ENCODE results near the gene TENM3. TPM values are rescaled to one million over a fixed set of nuclear protein-coding genes. Genes with fewer than 3 reads are reported as not detected.

Gene TENM3
- polyA plus RNA-seq, 1 experiment: 9.2 TPM

DNA sequence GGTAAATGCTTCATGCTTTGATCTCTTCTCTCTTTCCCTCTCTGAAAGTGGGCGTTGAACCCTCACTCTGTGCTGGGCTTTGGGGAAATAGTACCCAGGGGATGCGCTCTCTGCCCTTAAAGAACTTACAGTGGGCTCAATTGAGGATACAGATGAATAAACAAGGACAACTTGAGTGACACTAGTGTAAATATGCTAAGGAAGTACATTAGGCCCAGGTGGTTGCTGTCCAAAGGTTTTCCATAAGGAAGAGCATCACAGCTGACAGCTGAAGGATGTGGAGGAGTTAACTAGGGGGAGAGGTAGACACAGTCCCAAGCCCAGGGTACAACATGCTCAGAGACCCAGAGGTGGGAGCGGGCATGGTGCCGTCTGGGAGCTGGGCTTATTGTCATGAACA lies 49.4 kb downstream of the TENM3 start:
- Histone ChIP-seq H3K4me3 (ENCODE audit: low read depth, low read length) (no peak overlapping the region), H3K36me3 (ENCODE audit: control insufficient read depth, insufficient read depth, low read length) (no peaks in the 10 kb centered on the region), H3K27me3 (ENCODE audit: control insufficient read depth, insufficient read depth, low read length) (no peaks in the 10 kb centered on the region)
- POLR2A ChIA-PET: no interaction called here
- TF ChIP-seq, protein P1, sequence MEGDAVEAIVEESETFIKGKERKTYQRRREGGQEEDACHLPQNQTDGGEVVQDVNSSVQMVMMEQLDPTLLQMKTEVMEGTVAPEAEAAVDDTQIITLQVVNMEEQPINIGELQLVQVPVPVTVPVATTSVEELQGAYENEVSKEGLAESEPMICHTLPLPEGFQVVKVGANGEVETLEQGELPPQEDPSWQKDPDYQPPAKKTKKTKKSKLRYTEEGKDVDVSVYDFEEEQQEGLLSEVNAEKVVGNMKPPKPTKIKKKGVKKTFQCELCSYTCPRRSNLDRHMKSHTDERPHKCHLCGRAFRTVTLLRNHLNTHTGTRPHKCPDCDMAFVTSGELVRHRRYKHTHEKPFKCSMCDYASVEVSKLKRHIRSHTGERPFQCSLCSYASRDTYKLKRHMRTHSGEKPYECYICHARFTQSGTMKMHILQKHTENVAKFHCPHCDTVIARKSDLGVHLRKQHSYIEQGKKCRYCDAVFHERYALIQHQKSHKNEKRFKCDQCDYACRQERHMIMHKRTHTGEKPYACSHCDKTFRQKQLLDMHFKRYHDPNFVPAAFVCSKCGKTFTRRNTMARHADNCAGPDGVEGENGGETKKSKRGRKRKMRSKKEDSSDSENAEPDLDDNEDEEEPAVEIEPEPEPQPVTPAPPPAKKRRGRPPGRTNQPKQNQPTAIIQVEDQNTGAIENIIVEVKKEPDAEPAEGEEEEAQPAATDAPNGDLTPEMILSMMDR (IDR thresholded peaks at IDR 0.05; ENCODE audit: insufficient read depth, low read depth, low read length): no peak
- no peak for DNase-seq (ENCODE audit: low read depth)
- CTCF ChIA-PET: no interaction called here

DNA sequence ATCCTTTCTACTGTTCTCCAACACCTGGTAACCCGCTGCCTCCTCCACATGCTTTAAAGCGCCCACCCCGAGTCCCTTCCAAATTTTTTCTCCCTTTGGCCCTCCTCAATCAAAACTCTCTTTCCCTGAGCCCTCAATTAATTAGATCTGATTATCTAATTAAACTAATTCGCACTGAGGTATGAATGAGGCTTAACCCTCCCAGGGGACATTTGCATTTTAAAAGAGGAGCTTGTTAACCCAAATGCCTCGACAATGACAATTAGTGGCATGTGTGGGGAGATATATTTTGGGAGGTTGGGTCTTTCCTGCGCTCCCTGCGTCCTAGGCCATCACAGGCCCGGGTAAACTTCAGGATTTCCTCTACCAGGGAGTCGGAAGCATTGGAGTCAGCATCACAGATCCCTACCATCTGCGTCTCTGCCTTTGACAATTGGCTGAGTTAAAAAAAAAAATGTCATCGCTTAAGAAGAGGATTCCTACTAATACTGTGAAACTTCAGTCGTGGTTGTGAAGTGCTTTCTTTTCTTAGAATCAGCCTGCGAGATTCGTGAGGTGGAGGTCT lies 50.6 kb downstream of the TENM3 start:
- CTCF ChIA-PET: no interaction called here
- Histone ChIP-seq H3K36me3 (ENCODE audit: control insufficient read depth, insufficient read depth, low read length) (no peaks in the 10 kb centered on the region), H3K27me3 (ENCODE audit: control insufficient read depth, insufficient read depth, low read length) (no peaks in the 10 kb centered on the region), H3K4me3 (ENCODE audit: low read depth, low read length) (no peak overlapping the region)
- POLR2A ChIA-PET: interaction anchor here (0.6 kb wide), 1 partner anchor 835 kb away, joined by 3 read pairs; no protein-coding TSS in a partner anchor
- TF ChIP-seq, protein P1 (IDR thresholded peaks at IDR 0.05; ENCODE audit: insufficient read depth, low read depth, low read length): no peak
- DNase-seq (ENCODE audit: low read depth): no peak

DNA sequence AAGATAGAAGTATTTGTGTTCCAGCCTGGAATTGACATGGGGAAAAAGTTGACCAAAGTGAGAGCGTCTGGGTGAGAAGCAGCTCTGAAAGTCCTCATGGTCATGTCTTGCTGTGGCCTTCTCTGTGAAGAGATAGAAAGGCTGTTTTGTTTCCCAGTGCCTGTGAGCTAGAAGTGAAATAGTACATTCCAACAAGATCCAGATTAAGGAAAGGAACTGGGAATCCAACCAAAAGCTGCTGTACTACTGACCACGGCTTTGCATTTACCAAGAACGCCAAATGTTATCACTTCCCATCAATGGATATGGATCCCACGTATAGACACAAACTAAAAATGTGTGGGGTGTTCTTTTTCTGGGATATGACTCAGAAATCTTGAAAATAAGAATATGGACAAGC lies 51.2 kb downstream of the TENM3 start:
- ChIA-PET CTCF (no interaction called here), POLR2A (interaction anchor here (0.6 kb wide), 1 partner anchor 834 kb away, joined by 3 read pairs; no protein-coding TSS in a partner anchor)
- no peaks in the 10 kb centered on the region for H3K27me3 ChIP-seq (ENCODE audit: control insufficient read depth, insufficient read depth, low read length)
- no peak for DNase-seq (ENCODE audit: low read depth)
- no peaks in the 10 kb centered on the region for H3K36me3 ChIP-seq (ENCODE audit: control insufficient read depth, insufficient read depth, low read length)
- TF ChIP-seq, protein P1 (IDR thresholded peaks at IDR 0.05; ENCODE audit: insufficient read depth, low read depth, low read length): no peak
- H3K4me3 ChIP-seq (ENCODE audit: low read depth, low read length): no peak overlapping the region

DNA sequence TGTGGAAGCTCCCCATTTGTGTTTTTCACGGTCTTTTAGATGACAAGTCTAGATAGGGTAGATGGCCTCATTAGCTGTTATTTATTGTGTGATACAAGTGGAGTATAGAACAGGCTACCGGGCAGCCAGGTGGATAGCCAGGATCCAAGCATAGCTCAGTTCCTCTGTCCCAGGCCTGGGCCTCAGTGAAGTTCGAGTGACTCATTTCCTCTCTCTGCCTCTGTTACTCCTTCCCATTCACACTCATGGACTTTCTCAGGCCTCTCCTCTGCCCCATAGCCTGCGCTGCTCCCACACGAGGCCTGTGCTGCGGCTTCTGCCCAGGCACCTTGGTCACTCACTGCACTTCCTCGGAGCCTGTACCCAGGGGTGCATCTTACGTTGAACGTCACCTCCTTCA lies 54.5 kb downstream of the TENM3 start:
- no peak overlapping the region for H3K4me3 ChIP-seq (ENCODE audit: low read depth, low read length)
- ChIA-PET CTCF (interaction anchor here (1.2 kb wide), 1 partner anchor 10 kb away, joined by 4 read pairs; no protein-coding TSS in a partner anchor), POLR2A (no interaction called here)
- H3K27me3 ChIP-seq (ENCODE audit: control insufficient read depth, insufficient read depth, low read length): no peaks in the 10 kb centered on the region
- no peak for DNase-seq (ENCODE audit: low read depth)
- no peaks in the 10 kb centered on the region for H3K36me3 ChIP-seq (ENCODE audit: control insufficient read depth, insufficient read depth, low read length)
- TF ChIP-seq, protein P1 (IDR thresholded peaks at IDR 0.05; ENCODE audit: insufficient read depth, low read depth, low read length): no peak

DNA sequence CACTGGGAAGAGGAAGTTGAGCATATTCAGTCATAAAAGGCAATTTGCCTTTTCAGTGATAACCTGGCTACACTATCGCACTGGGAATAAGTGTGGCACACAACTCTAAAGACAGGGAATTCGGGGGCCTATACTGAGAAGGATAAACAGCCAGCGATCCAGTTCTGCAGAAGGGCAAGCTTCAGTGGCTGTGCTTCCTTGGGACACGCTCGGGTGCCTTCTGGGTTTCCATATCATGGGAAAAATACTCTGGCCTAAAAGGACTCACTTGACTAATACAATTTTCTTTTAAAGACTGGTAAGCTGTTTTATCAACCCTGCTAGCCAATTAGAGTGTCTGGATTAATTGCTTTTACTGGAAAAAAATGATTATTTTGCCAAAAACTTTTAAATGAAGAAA lies 58.5 kb downstream of the TENM3 start:
- POLR2A ChIA-PET: no interaction called here

More for the DNA sequence above, 58.5 kb downstream of the TENM3 start:
- CTCF ChIA-PET: no interaction called here
- DNase-seq (ENCODE audit: low read depth): no peak
- Histone ChIP-seq H3K36me3 (ENCODE audit: control insufficient read depth, insufficient read depth, low read length) (no peaks in the 10 kb centered on the region), H3K27me3 (ENCODE audit: control insufficient read depth, insufficient read depth, low read length) (no peaks in the 10 kb centered on the region), H3K4me3 (ENCODE audit: low read depth, low read length) (no peak overlapping the region)
- TF ChIP-seq, protein P1 (IDR thresholded peaks at IDR 0.05; ENCODE audit: insufficient read depth, low read depth, low read length): no peak

All from BJ (cell line).